ENCODE data around the gene CPNE5.

Gene CPNE5

GRCh38 chr6:36695414-36695813 lies 143.8 kb downstream of the CPNE5 start:
- no peak for DNase-seq

- no peak for DNase-seq
Measured at GRCh38 chr6:36694616-36695015, 144.6 kb downstream of the CPNE5 start.

GRCh38 chr6:36692861-36693702 lies 146.2 kb downstream of the CPNE5 start:
- no peak for DNase-seq

GRCh38 chr6:36692220-36692619 lies 147.0 kb downstream of the CPNE5 start:
- DNase-seq = no peak

- DNase-seq = no peak
Measured at GRCh38 chr6:36691612-36692011, 147.6 kb downstream of the CPNE5 start.

- no peak for DNase-seq
Measured at GRCh38 chr6:36691011-36691410, 148.2 kb downstream of the CPNE5 start.
